Endothelial cell of umbilical vein (primary cell): ENCODE data around the gene RESP18. TPM values are rescaled to one million over a fixed set of nuclear protein-coding genes. Genes with fewer than 3 reads are reported as not detected.

Source experiments
- BruUV-seq: library from RNA; stranded (reverse); fragments of 400-500 nt; replicated peaks from 2 replicates; lab custom pipeline; 2021; lab: Mats Ljungman, UMichigan
- CTCF ChIA-PET: fragments of 300-600, 350-600 bp; sonication (Branson Sonifier 250); formaldehyde crosslinking; loops from one replicate; lab custom pipeline; 2021; ENCODE audit warnings: antibody characterized with exemption, inconsistent platforms; lab: Charles Lee
- POLR2A ChIA-PET: fragments of 300-600, 350-600 bp; sonication (Branson Sonifier 250); formaldehyde crosslinking; loops from one replicate; lab custom pipeline; 2021; ENCODE audit warnings: antibody characterized with exemption, inconsistent platforms; lab: Charles Lee
- DNase-seq: peaks from one replicate; pipeline ENCODE4 v3.0.0-alpha.2; 2011; ENCODE audit warnings: low read depth, low spot score
- FAIRE-seq: peaks from 2 replicates; lab custom pipeline; 2011; peaks lifted over from hg19 to GRCh38; lab: Jason Lieb, UNC
- H2AFZ ChIP-seq: 2 replicates; pipeline ENCODE4 v1.6.0; 2012; ENCODE audit warnings: low read depth, low read length, control low read depth, inconsistent platforms
- H3K27ac ChIP-seq: 2 replicates; pipeline ENCODE4 v1.5.1; 2011; ENCODE audit warnings: low read depth, mild to moderate bottlenecking, control low read depth, low read length, moderate library complexity; ENCODE audit not compliant: insufficient read depth
- H3K27me3 ChIP-seq, 2 experiments: 2 replicates each; pipeline versions ENCODE4 v1.6.0 to v1.6.1; 2011; ENCODE audit warnings: low read length in 2 of 2, mixed read lengths in 1 of 2; ENCODE audit not compliant: control insufficient read depth in 2 of 2, insufficient read depth in 2 of 2
- H3K36me3 ChIP-seq, 2 experiments: 2 replicates in 1 of 2; 3 replicates in 1 of 2; pipeline ENCODE4 v1.5.1; 2011; ENCODE audit warnings: low read length in 2 of 2, mild to moderate bottlenecking in 1 of 2, moderate library complexity in 1 of 2; ENCODE audit not compliant: control insufficient read depth in 2 of 2, insufficient read depth in 2 of 2; ENCODE audit errors: extremely low read depth in 1 of 2
- H3K4me1 ChIP-seq: 3 replicates; pipeline ENCODE4 v1.5.1; 2011; ENCODE audit warnings: mild to moderate bottlenecking, low read length; ENCODE audit not compliant: control insufficient read depth, insufficient read depth; ENCODE audit errors: extremely low read depth
- H3K4me2 ChIP-seq: 2 replicates; pipeline ENCODE4 v1.6.1; 2011; ENCODE audit warnings: low read length, control low read depth, mixed read lengths; ENCODE audit not compliant: insufficient read depth
- H3K4me3 ChIP-seq, 3 experiments: fragments of 200-600 bp in 1 of 3; sonication (generic), shearing (Covaris generic) in 1 of 3; replicated peaks in 1 of 3; 2 replicates each; pipeline ENCODE4 v1.5.1; 2011 to 2016; ENCODE audit warnings: control low read depth in 3 of 3, low read length in 3 of 3, mild to moderate bottlenecking in 2 of 3, inconsistent platforms in 1 of 3, low read depth in 1 of 3, moderate library complexity in 1 of 3; ENCODE audit not compliant: insufficient read depth in 1 of 3
- H3K79me2 ChIP-seq: 2 replicates; pipeline ENCODE4 v1.6.0; 2012; ENCODE audit warnings: low read length, inconsistent platforms; ENCODE audit not compliant: control insufficient read depth, insufficient read depth
- H3K9ac ChIP-seq: replicated peaks from 2 replicates; pipeline ENCODE3; 2011; ENCODE audit warnings: low read length, control low read depth; ENCODE audit not compliant: insufficient read depth; ENCODE audit errors: extremely low read depth
- H3K9me1 ChIP-seq: replicated peaks from 3 replicates; pipeline ENCODE4 v1.6.0; 2011; ENCODE audit warnings: mild to moderate bottlenecking, low read length; ENCODE audit not compliant: control insufficient read depth, insufficient read depth; ENCODE audit errors: extremely low read depth
- H3K9me3 ChIP-seq: replicated peaks from 2 replicates; pipeline ENCODE4 v1.5.1; 2012; ENCODE audit warnings: low read length, inconsistent platforms; ENCODE audit not compliant: control insufficient read depth, insufficient read depth
- H4K20me1 ChIP-seq: replicated peaks from 2 replicates; pipeline ENCODE3; 2011; ENCODE audit warnings: mild to moderate bottlenecking, low read length; ENCODE audit not compliant: control insufficient read depth, insufficient read depth; ENCODE audit errors: extremely low read depth
- CTCF ChIP-seq, 2 donors: IDR thresholded peaks; 1 replicate in 1 of 2; 2 replicates in 1 of 2; pipeline ENCODE4 v1.5.1; 2011; ENCODE audit warnings: low read length in 2 of 2, mild to moderate bottlenecking in 2 of 2, moderate library complexity in 2 of 2, control low read depth in 1 of 2, inconsistent platforms in 1 of 2, low read depth in 1 of 2; ENCODE audit not compliant: insufficient read depth in 1 of 2; ENCODE audit errors: extremely low read depth in 1 of 2
- EZH2 ChIP-seq: IDR thresholded peaks from 2 replicates; pipeline ENCODE4 v1.6.1; 2012; ENCODE audit warnings: borderline replicate concordance, low read depth, mild to moderate bottlenecking, moderate library complexity, low read length, inconsistent platforms; ENCODE audit not compliant: severe bottlenecking
- FOS ChIP-seq: IDR thresholded peaks from 2 replicates; pipeline ENCODE4 v1.6.1; 2011; ENCODE audit warnings: mild to moderate bottlenecking, low read length, moderate library complexity, borderline replicate concordance; ENCODE audit not compliant: insufficient read depth
- GATA2 ChIP-seq: IDR thresholded peaks from 2 replicates; pipeline ENCODE4 v1.7.0; 2011; ENCODE audit warnings: low read depth, mild to moderate bottlenecking, moderate library complexity, mixed read lengths, low read length; ENCODE audit not compliant: insufficient read length, insufficient read depth
- JUN ChIP-seq: IDR thresholded peaks from 2 replicates; pipeline ENCODE4 v1.6.1; 2011; ENCODE audit warnings: borderline replicate concordance, low read depth; ENCODE audit not compliant: insufficient read length, insufficient read depth
- MYC ChIP-seq: IDR thresholded peaks from one replicate; pipeline ENCODE4 v1.6.1; 2011; ENCODE audit warnings: mild to moderate bottlenecking, low read depth, low read length
- POLR2A ChIP-seq: IDR thresholded peaks from 2 replicates; pipeline ENCODE4 v1.6.1; 2012; ENCODE audit warnings: low read depth, mild to moderate bottlenecking, control low read depth, low read length
- POLR2AphosphoS5 ChIP-seq: IDR thresholded peaks from 2 replicates; pipeline ENCODE4 v1.6.1; 2012; ENCODE audit warnings: low read depth, mild to moderate bottlenecking, control low read depth, low read length, moderate library complexity; ENCODE audit not compliant: insufficient read depth
- dilution Hi-C: fragments of 300-500 bp; cut with MboI; formaldehyde crosslinking; loops from one replicate; pipeline ENCODE4 v1.15.0; 2019; ENCODE audit warnings: low sequenced_read_pairs; ENCODE audit not compliant: extremely low pct_ligation_motif_present
- intact Hi-C: fragments of 100-400 bp; cut with micrococcal nuclease; formaldehyde crosslinking; loops from one replicate; pipeline ENCODE4 v1.10.0; 2022
- polyA plus RNA-seq, 4 experiments: library from polyadenylated mRNA; depleted of rRNA in 3 of 4; stranded (reverse) in 3 of 4; unstranded in 1 of 4; fragments of >200 nt; gene quantifications; 2 replicates each; pipeline versions ENCODE4 v1.2.1 to v1.2.3, GENCODE V29; 2011 to 2012; ENCODE audit warnings: missing spikeins in 1 of 4
- total RNA-seq: library from RNA; stranded (reverse); gene quantifications from 2 replicates; pipeline ENCODE4 v1.2.3, GENCODE V29; 2021
- TF ChIP-seq, protein P1 (sequence below): IDR thresholded peaks from 2 replicates; pipeline ENCODE4 v1.6.1; 2011; ENCODE audit not compliant: insufficient read depth, insufficient read length

RESP18 gene
- total and polyA plus RNA-seq, 2 donors (not counting 3 experiments of a cell fraction or from before 2014, with no cell fraction given), result not detected

DNA sequence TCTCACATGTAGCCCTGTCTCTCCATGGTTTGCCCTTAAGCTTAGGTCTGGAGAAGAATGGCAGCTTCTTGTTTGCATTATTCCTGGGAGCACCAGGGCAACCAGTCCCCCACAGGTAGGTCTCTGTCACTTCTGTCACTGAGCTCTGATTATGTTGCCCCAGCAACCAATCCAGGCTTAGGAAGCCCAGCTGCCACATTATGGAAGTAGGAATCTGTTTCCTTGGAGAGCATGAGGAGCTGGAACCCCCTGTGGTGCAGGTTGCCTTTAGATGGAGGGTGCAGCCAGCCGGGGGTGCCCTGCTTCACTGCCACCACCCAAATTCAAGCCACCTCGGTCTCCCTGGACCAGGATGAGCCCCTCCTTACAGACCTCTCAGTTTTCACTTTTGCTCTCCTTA lies 4.8 kb downstream of the RESP18 start:
- H3K4me1 ChIP-seq, result no peaks in the 10 kb centered on the region
- no peak for TF ChIP-seq EZH2
- TF ChIP-seq POLR2A, result no peak
- TF ChIP-seq FOS, result no peak
- H3K4me2 ChIP-seq, result no peak overlapping the region
- no peak overlapping the region for H3K9ac ChIP-seq
- H3K27ac ChIP-seq, result no peak overlapping the region
- FAIRE-seq (no peak), DNase-seq (no peak)
- H4K20me1 ChIP-seq, result no peaks in the 10 kb centered on the region
- H3K79me2 ChIP-seq, result no peaks in the 10 kb centered on the region
- H3K9me1 ChIP-seq, result no peaks in the 10 kb centered on the region
- intact Hi-C loops, result no loop called here
- H3K27me3 ChIP-seq, result peaks cover 15 to 25% of the 10 kb centered on the region in 2 experiments
- POLR2A ChIA-PET, result no interaction called here
- CTCF ChIA-PET, result interaction anchor here (1.3 to 1.7 kb wide), 2 partner anchors 11 to 348 kb away, joined by 3 to 6 read pairs; no protein-coding TSS in a partner anchor
- H3K9me3 ChIP-seq, result no peaks in the 10 kb centered on the region
- dilution Hi-C loops, result no loop called here
- H3K4me3 ChIP-seq, result no peak overlapping the region
- H3K36me3 ChIP-seq, result no peaks in the 10 kb centered on the region
- no peak overlapping the region for H2AFZ ChIP-seq
- no TSS peak for BruUV-seq

DNA sequence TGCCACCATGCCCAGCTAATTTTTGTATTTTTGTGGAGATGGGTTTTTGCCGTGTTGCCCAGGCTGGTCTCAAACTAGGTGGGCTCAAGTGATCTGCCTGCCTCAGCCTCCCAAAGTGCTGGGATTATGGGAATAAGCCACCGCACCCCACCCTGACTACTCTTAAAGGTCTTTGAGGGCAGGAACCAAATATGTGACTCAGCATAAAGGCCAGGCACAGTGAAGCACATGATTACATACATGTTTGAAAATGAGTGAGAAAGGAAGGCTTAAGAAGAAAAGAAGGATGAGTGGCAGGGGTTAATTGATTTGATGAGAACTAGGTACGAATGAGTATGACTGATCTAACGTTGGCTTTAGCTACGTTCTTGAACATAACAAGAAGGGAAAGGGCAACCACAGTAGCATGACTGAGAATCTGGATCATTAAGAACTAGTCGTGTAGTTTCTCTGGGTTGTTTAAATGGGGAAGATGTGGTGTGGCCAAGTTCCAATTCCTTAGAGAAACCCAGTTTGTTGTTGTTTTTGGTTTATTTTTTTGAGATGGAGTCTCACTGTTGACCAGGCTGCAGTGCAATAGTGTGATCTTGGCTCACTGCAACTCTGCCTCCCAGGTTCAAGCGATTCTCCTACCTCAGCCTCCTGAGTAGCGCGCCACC lies 6.8 kb downstream of the RESP18 start:
- no peaks in the 10 kb centered on the region for H3K9me1 ChIP-seq
- H3K36me3 ChIP-seq, result no peaks in the 10 kb centered on the region
- H3K4me2 ChIP-seq, result no peak overlapping the region
- DNase-seq (no peak), FAIRE-seq (no peak)
- BruUV-seq, result no TSS peak
- POLR2A ChIA-PET, result no interaction called here
- TF ChIP-seq EZH2 (no peak), CTCF (IDR thresholded peaks at IDR 0.05; ENCODE audit: extremely low read depth in 1 of 2, insufficient read depth in 1 of 2, low read depth in 1 of 2, low read length in 2 of 2) (no peak), GATA2 (no peak), JUN (no peak), MYC (no peak), POLR2A (no peak), POLR2AphosphoS5 (no peak), FOS (no peak)
- TF ChIP-seq, protein P1, sequence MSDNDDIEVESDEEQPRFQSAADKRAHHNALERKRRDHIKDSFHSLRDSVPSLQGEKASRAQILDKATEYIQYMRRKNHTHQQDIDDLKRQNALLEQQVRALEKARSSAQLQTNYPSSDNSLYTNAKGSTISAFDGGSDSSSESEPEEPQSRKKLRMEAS, result no peak
- no peaks in the 10 kb centered on the region for H3K9me3 ChIP-seq
- H3K4me3 ChIP-seq, result no peak overlapping the region
- no peak overlapping the region for H2AFZ ChIP-seq
- no peaks in the 10 kb centered on the region for H3K4me1 ChIP-seq
- no peaks in the 10 kb centered on the region for H3K79me2 ChIP-seq
- H4K20me1 ChIP-seq, result no peaks in the 10 kb centered on the region
- CTCF ChIA-PET, result no interaction called here
- H3K9ac ChIP-seq, result no peak overlapping the region
- dilution Hi-C loops, result no loop called here
- no peak overlapping the region for H3K27ac ChIP-seq
- H3K27me3 ChIP-seq, result peaks cover 5 to 15% of the 10 kb centered on the region in 2 experiments
- intact Hi-C loops, result no loop called here
